OCI-LY7 (cell line): Measurements from ENCODE around the gene SLC18A3. TPM values are rescaled to one million over a fixed set of nuclear protein-coding genes. Genes with fewer than 3 reads are reported as not detected.

ENCODE experiments used
- BruUV-seq: library from RNA; stranded (reverse); fragments of 400-500 nt; replicated peaks from 2 replicates; lab custom pipeline; 2021; lab: Mats Ljungman, UMichigan
- CTCF ChIA-PET: fragments of 300-600 bp; sonication (Branson Sonifier 250); formaldehyde crosslinking; loops from one replicate; lab custom pipeline; 2022; ENCODE audit warnings: antibody characterized with exemption; ENCODE audit not compliant: unreplicated experiment; lab: Charles Lee
- POLR2A ChIA-PET: fragments of 300-600 bp; sonication (Branson Sonifier 250); formaldehyde crosslinking; loops from one replicate; lab custom pipeline; 2022; ENCODE audit warnings: antibody characterized with exemption; lab: Charles Lee
- DNase-seq: peaks from one replicate; pipeline ENCODE4 v3.0.0-alpha.2; 2015; ENCODE audit warnings: low spot score
- H2AFZ ChIP-seq: fragments of 200-600 bp; sonication (generic), shearing (Covaris generic); 2 replicates; pipeline ENCODE4 v1.6.1; 2014; ENCODE audit warnings: mild to moderate bottlenecking, antibody characterized with exemption, low read length, moderate library complexity
- H3K27ac ChIP-seq: fragments of 200-600 bp; sonication (generic); 2 replicates; pipeline ENCODE4 v1.5.1; 2014; ENCODE audit warnings: mixed run types, low read depth, mild to moderate bottlenecking, moderate library complexity, low read length, inconsistent platforms; ENCODE audit not compliant: poor library complexity, severe bottlenecking
- H3K36me3 ChIP-seq: fragments of 200-600 bp; sonication (generic); 2 replicates; pipeline ENCODE4 v1.6.1; 2014; ENCODE audit warnings: mild to moderate bottlenecking, antibody characterized with exemption, low read length, moderate library complexity, mixed read lengths; ENCODE audit not compliant: insufficient read depth
- H3K4me1 ChIP-seq: fragments of 200-600 bp; sonication (generic); 2 replicates; pipeline ENCODE4 v1.5.1; 2014; ENCODE audit warnings: mild to moderate bottlenecking, low read length; ENCODE audit not compliant: insufficient read depth, poor library complexity, severe bottlenecking
- H3K4me2 ChIP-seq: fragments of 200-600 bp; sonication (generic); 2 replicates; pipeline ENCODE4 v1.6.1; 2014; ENCODE audit warnings: mild to moderate bottlenecking, low read length
- H3K4me3 ChIP-seq: fragments of 200-600 bp; sonication (generic); 2 replicates; pipeline ENCODE4 v1.5.1; 2014; ENCODE audit warnings: mild to moderate bottlenecking, low read depth, low read length; ENCODE audit not compliant: poor library complexity, severe bottlenecking
- H3K79me2 ChIP-seq: fragments of 200-600 bp; sonication (generic); 2 replicates; pipeline ENCODE4 v1.6.1; 2016; ENCODE audit warnings: low read depth, mild to moderate bottlenecking, low read length, moderate library complexity, mixed read lengths; ENCODE audit not compliant: insufficient read depth
- H3K9me2 ChIP-seq: fragments of 200-600 bp; sonication (generic); 2 replicates; pipeline ENCODE4 v1.6.1; 2016; ENCODE audit warnings: mild to moderate bottlenecking, low read length, mixed read lengths; ENCODE audit not compliant: insufficient read depth
- H3K9me3 ChIP-seq: fragments of 200-600 bp; sonication (generic); 2 replicates; pipeline ENCODE4 v1.6.1; 2014; ENCODE audit warnings: mild to moderate bottlenecking, mixed run types, low read length, mixed read lengths
- H4K20me1 ChIP-seq: fragments of 200-600 bp; sonication (generic); 2 replicates; pipeline ENCODE4 v1.6.1; 2014; ENCODE audit warnings: mild to moderate bottlenecking, antibody characterized with exemption, low read length, moderate library complexity, mixed read lengths; ENCODE audit not compliant: insufficient read depth
- CTCF ChIP-seq: fragments of 200-600 bp; sonication (generic); conservative IDR thresholded peaks from 2 replicates; pipeline ENCODE4 v1.5.1; 2014; ENCODE audit warnings: mild to moderate bottlenecking, antibody characterized with exemption, low read length, moderate library complexity, mixed read lengths
- EZH2phosphoT487 ChIP-seq: fragments of 200-600 bp; sonication (generic); IDR thresholded peaks from 2 replicates; pipeline ENCODE4 v1.6.1; 2018; ENCODE audit warnings: low read depth, borderline replicate concordance, mild to moderate bottlenecking, mixed run types, antibody characterized with exemption, low read length, moderate library complexity, mixed read lengths
- intact Hi-C: fragments of 100-400 bp; cut with micrococcal nuclease; formaldehyde crosslinking; loops from one replicate; pipeline ENCODE4 v1.10.0; 2022; ENCODE audit not compliant: unreplicated experiment
- total RNA-seq, 2 experiments: library from RNA; depleted of rRNA in 1 of 2; stranded (reverse); fragments of >200 nt in 1 of 2; shearing (Covaris generic) in 1 of 2; gene quantifications; 2 replicates each; pipeline ENCODE4 v1.2.3, GENCODE V29; 2014 to 2022

Gene SLC18A3
- total RNA-seq, 2 experiments from 2014 or later = not detected

- no peak overlapping the region for H3K4me3 ChIP-seq
- H4K20me1 ChIP-seq = no peaks in the 10 kb centered on the region
- no peaks in the 10 kb centered on the region for H3K4me1 ChIP-seq
- BruUV-seq = no TSS peak
- H2AFZ ChIP-seq = no peak overlapping the region
- H3K79me2 ChIP-seq = no peaks in the 10 kb centered on the region
- DNase-seq = no peak
- POLR2A ChIA-PET = interaction anchor here (1.3 kb wide), 1 partner anchor 15 kb away, joined by 3 read pairs; no protein-coding TSS in a partner anchor
- no peaks in the 10 kb centered on the region for H3K9me3 ChIP-seq
- no peaks in the 10 kb centered on the region for H3K9me2 ChIP-seq
- CTCF ChIA-PET = no interaction called here
- intact Hi-C loops = no loop called here
- no peak for TF ChIP-seq CTCF
- no peak for TF ChIP-seq EZH2phosphoT487
- no peak overlapping the region; the same call in 1 of the 2 replicates for H3K4me2 ChIP-seq
- H3K36me3 ChIP-seq = no peaks in the 10 kb centered on the region
- H3K27ac ChIP-seq = no peak overlapping the region
These were observed 40.0 kb downstream of the SLC18A3 start for GRCh38 chr10:49649936-49650723.

- Histone ChIP-seq H3K9me2 (no peaks in the 10 kb centered on the region), H2AFZ (no peak overlapping the region), H4K20me1 (no peaks in the 10 kb centered on the region), H3K4me3 (no peak overlapping the region), H3K27ac (no peak overlapping the region), H3K9me3 (no peaks in the 10 kb centered on the region), H3K4me1 (no peaks in the 10 kb centered on the region), H3K79me2 (no peaks in the 10 kb centered on the region), H3K4me2 (no peak overlapping the region), H3K36me3 (no peaks in the 10 kb centered on the region)
- intact Hi-C loops = no loop called here
- no TSS peak for BruUV-seq
- POLR2A ChIA-PET = no interaction called here
- no peak for DNase-seq
- CTCF ChIA-PET = no interaction called here
- TF ChIP-seq EZH2phosphoT487 (no peak), CTCF (no peak)
These were observed 40.6 kb downstream of the SLC18A3 start for GRCh38 chr10:49650724-49651034.
